ENCODE measurements around the gene ZNF143.

The ZNF143 gene

GRCh38 chr11:9573775-9574621 is 113.2 kb downstream of the ZNF143 start:
- H3K4me3 ChIP-seq (ENCODE audit: insufficient read depth, low read depth, low read length, poor library complexity, severe bottlenecking), result peak overlapping the region; percentile 78

DNA sequence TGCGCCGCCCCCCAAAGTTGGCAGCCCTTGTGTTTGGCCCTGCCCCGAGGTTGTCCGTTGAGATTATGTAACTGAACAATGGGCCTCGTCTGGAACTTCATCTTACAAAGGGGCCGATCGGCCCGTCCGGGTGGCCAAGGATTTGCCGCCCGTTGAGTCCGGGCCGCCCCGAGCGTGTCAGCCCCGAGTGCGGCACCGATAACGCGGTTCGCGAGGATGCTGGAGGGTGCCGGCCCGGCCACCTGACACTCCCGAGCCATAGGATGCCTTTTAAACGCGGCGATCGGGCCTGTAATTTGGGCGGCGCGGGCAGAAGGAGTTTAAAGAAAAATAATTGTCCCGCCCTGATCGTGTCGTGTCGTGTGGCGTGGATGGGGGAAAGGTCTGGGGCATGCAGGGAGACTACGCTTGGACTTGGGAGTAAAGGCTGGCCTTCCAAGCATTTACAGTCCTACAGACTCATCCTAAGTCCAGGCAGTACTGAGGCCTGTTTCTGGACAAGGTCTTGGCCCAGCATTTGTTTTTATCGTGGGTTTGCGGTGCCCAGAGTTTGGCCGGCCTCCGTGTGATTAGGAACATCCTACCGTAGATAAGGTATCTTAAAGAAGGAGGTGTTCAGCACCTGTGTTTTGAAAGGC is 113.9 kb downstream of the ZNF143 start:
- no peaks in the 10 kb centered on the region for H3K27me3 ChIP-seq (replicated peaks; ENCODE audit: control insufficient read depth, insufficient read depth, low read length, poor library complexity, severe bottlenecking)
- H3K9me3 ChIP-seq (ENCODE audit: control insufficient read depth, low read length), result no peaks in the 10 kb centered on the region
- H3K4me1 ChIP-seq (ENCODE audit: control insufficient read depth, insufficient read depth, low read length, poor library complexity, severe bottlenecking), result peaks cover 6% of the 10 kb centered on the region
- H3K4me3 ChIP-seq (ENCODE audit: insufficient read depth, low read depth, low read length, poor library complexity, severe bottlenecking), result peak overlapping the region; percentile 78
- no peak for DNase-seq
- H3K27ac ChIP-seq (ENCODE audit: insufficient read depth, low read length, poor library complexity, severe bottlenecking), result peak overlapping the region; percentile 30
- H3K36me3 ChIP-seq (ENCODE audit: control insufficient read depth, insufficient read depth, low read length), result no peaks in the 10 kb centered on the region

More at GRCh38 chr11:9573775-9574621, 113.2 kb downstream of the ZNF143 start:
- H3K27me3 ChIP-seq (replicated peaks; ENCODE audit: control insufficient read depth, insufficient read depth, low read length, poor library complexity, severe bottlenecking), result no peaks in the 10 kb centered on the region
- no peaks in the 10 kb centered on the region for H3K9me3 ChIP-seq (ENCODE audit: control insufficient read depth, low read length)
- no peak for DNase-seq
- H3K27ac ChIP-seq (ENCODE audit: insufficient read depth, low read length, poor library complexity, severe bottlenecking), result peak overlapping the region; percentile 56
- peaks cover 6% of the 10 kb centered on the region for H3K4me1 ChIP-seq (ENCODE audit: control insufficient read depth, insufficient read depth, low read length, poor library complexity, severe bottlenecking)
- H3K36me3 ChIP-seq (ENCODE audit: control insufficient read depth, insufficient read depth, low read length), result no peaks in the 10 kb centered on the region

GRCh38 chr11:9575260-9576240 is 114.7 kb downstream of the ZNF143 start:
- Histone ChIP-seq H3K4me1 (ENCODE audit: control insufficient read depth, insufficient read depth, low read length, poor library complexity, severe bottlenecking) (peaks cover 6% of the 10 kb centered on the region), H3K9me3 (ENCODE audit: control insufficient read depth, low read length) (no peaks in the 10 kb centered on the region), H3K27me3 (replicated peaks; ENCODE audit: control insufficient read depth, insufficient read depth, low read length, poor library complexity, severe bottlenecking) (no peaks in the 10 kb centered on the region), H3K36me3 (ENCODE audit: control insufficient read depth, insufficient read depth, low read length) (no peaks in the 10 kb centered on the region), H3K4me3 (ENCODE audit: insufficient read depth, low read depth, low read length, poor library complexity, severe bottlenecking) (peak overlapping the region; percentile 78), H3K27ac (ENCODE audit: insufficient read depth, low read length, poor library complexity, severe bottlenecking) (peak overlapping the region; percentile 30)
- DNase-seq, result no peak

GRCh38 chr11:9576701-9577381 is 116.0 kb downstream of the ZNF143 start:
- Histone ChIP-seq H3K27me3 (replicated peaks; ENCODE audit: control insufficient read depth, insufficient read depth, low read length, poor library complexity, severe bottlenecking) (no peaks in the 10 kb centered on the region), H3K9me3 (ENCODE audit: control insufficient read depth, low read length) (no peaks in the 10 kb centered on the region), H3K4me3 (ENCODE audit: insufficient read depth, low read depth, low read length, poor library complexity, severe bottlenecking) (peak overlapping the region; percentile 43), H3K36me3 (ENCODE audit: control insufficient read depth, insufficient read depth, low read length) (no peaks in the 10 kb centered on the region), H3K27ac (ENCODE audit: insufficient read depth, low read length, poor library complexity, severe bottlenecking) (peak overlapping the region; percentile 57), H3K4me1 (ENCODE audit: control insufficient read depth, insufficient read depth, low read length, poor library complexity, severe bottlenecking) (peaks cover 6% of the 10 kb centered on the region)
- DNase-seq, result no peak

DNA sequence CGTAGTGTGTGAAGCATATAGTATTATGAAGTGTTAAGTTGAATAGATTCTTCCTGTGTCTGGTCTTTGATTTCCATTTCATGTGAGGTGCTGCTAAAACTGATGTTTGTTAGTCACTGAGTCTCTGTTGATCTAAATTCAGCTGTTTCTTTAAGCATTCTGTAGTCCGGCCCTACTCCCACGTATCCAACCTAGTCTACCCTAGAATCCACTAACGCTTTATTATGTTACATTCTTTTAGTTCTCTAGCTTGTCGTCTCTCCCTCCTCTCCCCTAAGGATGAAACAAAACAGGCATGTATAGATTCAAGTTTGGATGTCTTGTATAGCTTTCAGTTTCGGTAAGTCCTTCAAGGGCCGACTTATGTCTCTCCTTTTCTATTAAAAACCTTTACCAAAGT is 116.7 kb downstream of the ZNF143 start:
- no peaks in the 10 kb centered on the region for H3K27me3 ChIP-seq (replicated peaks; ENCODE audit: control insufficient read depth, insufficient read depth, low read length, poor library complexity, severe bottlenecking)
- no peaks in the 10 kb centered on the region for H3K36me3 ChIP-seq (ENCODE audit: control insufficient read depth, insufficient read depth, low read length)
- H3K27ac ChIP-seq (ENCODE audit: insufficient read depth, low read length, poor library complexity, severe bottlenecking), result peak overlapping the region; percentile 57
- H3K9me3 ChIP-seq (ENCODE audit: control insufficient read depth, low read length), result no peaks in the 10 kb centered on the region
- H3K4me3 ChIP-seq (ENCODE audit: insufficient read depth, low read depth, low read length, poor library complexity, severe bottlenecking), result peak overlapping the region; percentile 43
- DNase-seq, result no peak
- peaks cover 6% of the 10 kb centered on the region for H3K4me1 ChIP-seq (ENCODE audit: control insufficient read depth, insufficient read depth, low read length, poor library complexity, severe bottlenecking)

All from effector memory CD4-positive, alpha-beta T cell (primary cell).